Measurements from ENCODE around the gene APPL2.

- TF ChIP-seq CTCF (IDR thresholded peaks at IDR 0.05; ENCODE audit: low read length) = no peak
- TF ChIP-seq EZH2 (IDR thresholded peaks at IDR 0.05; ENCODE audit: borderline replicate concordance, low read length) = no peak
These were observed 34.8 kb upstream of the APPL2 start for GRCh38 chr12:105270671-105271255.

Measured in OCI-LY1 (cell line).